RWPE2 (cell line): Measurements from ENCODE around the gene TM9SF2.

Experiments used
- ATAC-seq: fragments of 200-7000 bp; cut with Tn5 transposase; 3 replicates; pipeline ENCODE4 v1.9.1; 2021; ENCODE audit warnings: low read depth
- DNase-seq: peaks from one replicate; pipeline ENCODE4 v3.0.0-alpha.2; 2020; ENCODE audit warnings: low spot score
- H3K27ac ChIP-seq: fragments of 450-650 bp; 2 replicates; pipeline ENCODE4 v1.5.1; 2017; ENCODE audit warnings: mild to moderate bottlenecking; ENCODE audit not compliant: poor library complexity, severe bottlenecking
- H3K27me3 ChIP-seq: fragments of 250-450 bp; sonication (Bioruptor Pico); 2 replicates; pipeline ENCODE4 v1.5.1; 2021; ENCODE audit warnings: mild to moderate bottlenecking, moderate library complexity; ENCODE audit not compliant: insufficient read depth, poor library complexity, severe bottlenecking
- H3K36me3 ChIP-seq: fragments of 250-450 bp; sonication (Bioruptor Pico); 2 replicates; pipeline ENCODE4 v1.5.1; 2020; ENCODE audit warnings: low read depth, mild to moderate bottlenecking, moderate library complexity
- H3K4me1 ChIP-seq: fragments of 250-450 bp; sonication (Bioruptor Pico); 2 replicates; pipeline ENCODE4 v1.5.1; 2021; ENCODE audit warnings: mild to moderate bottlenecking, moderate library complexity; ENCODE audit not compliant: insufficient read depth, poor library complexity, severe bottlenecking
- H3K4me3 ChIP-seq: fragments of 250-450 bp; sonication (Bioruptor Pico); 2 replicates; pipeline ENCODE4 v1.5.1; 2021; ENCODE audit warnings: mild to moderate bottlenecking, moderate library complexity; ENCODE audit not compliant: severe bottlenecking
- H3K9me3 ChIP-seq: fragments of 250-450 bp; sonication (Bioruptor Pico); 2 replicates; pipeline ENCODE4 v1.5.1; 2021; ENCODE audit warnings: mild to moderate bottlenecking, moderate library complexity; ENCODE audit not compliant: severe bottlenecking
- CTCF ChIP-seq: fragments of 450-650 bp; IDR thresholded peaks from one replicate; pipeline ENCODE4 v1.5.1; 2017; ENCODE audit warnings: mild to moderate bottlenecking, moderate library complexity; ENCODE audit not compliant: poor library complexity, severe bottlenecking

Gene TM9SF2

GRCh38 chr13:99527301-99527700 is 26.0 kb downstream of the TM9SF2 start:
- Histone ChIP-seq H3K4me3 (no peak overlapping the region), H3K9me3 (no peaks in the 10 kb centered on the region), H3K4me1 (no peaks in the 10 kb centered on the region), H3K36me3 (peaks cover 47% of the 10 kb centered on the region), H3K27ac (no peak overlapping the region), H3K27me3 (no peaks in the 10 kb centered on the region)
- DNase-seq (no peak), ATAC-seq (no peak)
- no peak for TF ChIP-seq CTCF

DNA sequence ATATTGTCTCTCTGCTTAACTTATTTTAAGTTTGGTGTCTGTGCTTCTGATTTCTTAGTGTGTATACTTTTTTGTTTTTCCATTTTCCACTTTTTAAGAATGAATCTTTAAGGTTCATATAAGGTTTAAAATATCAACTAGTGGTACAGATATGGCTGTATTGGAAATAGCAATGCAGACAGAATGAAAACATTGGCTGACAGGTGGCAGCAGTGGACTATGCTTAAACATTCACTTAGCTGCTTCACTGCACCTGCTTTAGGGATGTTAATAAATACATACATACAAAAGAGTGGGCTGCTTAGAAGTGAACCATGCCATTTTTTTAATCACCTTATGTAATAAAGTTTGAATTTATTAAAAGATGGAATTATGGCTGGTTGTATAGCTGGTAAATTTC is 27.3 kb downstream of the TM9SF2 start:
- Histone ChIP-seq H3K4me1 (no peaks in the 10 kb centered on the region), H3K27me3 (no peaks in the 10 kb centered on the region), H3K36me3 (peaks cover 44% of the 10 kb centered on the region), H3K27ac (no peak overlapping the region), H3K4me3 (no peak overlapping the region), H3K9me3 (no peaks in the 10 kb centered on the region)
- ATAC-seq: no peak
- no peak for DNase-seq
- TF ChIP-seq CTCF: peak; percentile 24

GRCh38 chr13:99536023-99536422 is 34.8 kb downstream of the TM9SF2 start:
- Histone ChIP-seq H3K4me1 (no peaks in the 10 kb centered on the region), H3K9me3 (no peaks in the 10 kb centered on the region), H3K27ac (no peak overlapping the region), H3K36me3 (peaks cover 62% of the 10 kb centered on the region), H3K4me3 (no peak overlapping the region), H3K27me3 (no peaks in the 10 kb centered on the region)
- no peak for TF ChIP-seq CTCF
- ATAC-seq (no peak), DNase-seq (no peak)

DNA sequence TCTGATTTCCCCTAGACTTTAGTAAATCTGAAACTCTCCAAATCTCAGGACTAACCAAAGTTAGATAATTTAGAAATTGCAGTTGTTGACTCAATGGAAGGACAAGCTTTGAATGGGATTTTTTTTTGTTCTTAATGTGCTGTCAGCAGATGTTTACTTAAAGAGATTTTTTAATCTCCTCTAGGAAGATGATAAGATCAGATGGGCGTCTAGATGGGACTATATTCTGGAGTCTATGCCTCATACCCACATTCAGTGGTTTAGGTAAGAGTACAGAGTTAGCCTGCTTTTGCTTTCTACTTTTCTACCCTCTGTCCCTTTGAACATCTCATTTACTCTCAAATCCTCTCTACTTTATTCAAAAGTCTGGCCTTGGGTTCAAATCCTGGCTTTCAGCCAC is 39.3 kb downstream of the TM9SF2 start:
- no peak overlapping the region for H3K27ac ChIP-seq
- ATAC-seq (no peak), DNase-seq (no peak)
- peaks cover 93% of the 10 kb centered on the region for H3K36me3 ChIP-seq
- H3K4me3 ChIP-seq: no peak overlapping the region
- no peaks in the 10 kb centered on the region for H3K27me3 ChIP-seq
- H3K4me1 ChIP-seq: no peaks in the 10 kb centered on the region
- H3K9me3 ChIP-seq: no peaks in the 10 kb centered on the region
- TF ChIP-seq CTCF: no peak

DNA sequence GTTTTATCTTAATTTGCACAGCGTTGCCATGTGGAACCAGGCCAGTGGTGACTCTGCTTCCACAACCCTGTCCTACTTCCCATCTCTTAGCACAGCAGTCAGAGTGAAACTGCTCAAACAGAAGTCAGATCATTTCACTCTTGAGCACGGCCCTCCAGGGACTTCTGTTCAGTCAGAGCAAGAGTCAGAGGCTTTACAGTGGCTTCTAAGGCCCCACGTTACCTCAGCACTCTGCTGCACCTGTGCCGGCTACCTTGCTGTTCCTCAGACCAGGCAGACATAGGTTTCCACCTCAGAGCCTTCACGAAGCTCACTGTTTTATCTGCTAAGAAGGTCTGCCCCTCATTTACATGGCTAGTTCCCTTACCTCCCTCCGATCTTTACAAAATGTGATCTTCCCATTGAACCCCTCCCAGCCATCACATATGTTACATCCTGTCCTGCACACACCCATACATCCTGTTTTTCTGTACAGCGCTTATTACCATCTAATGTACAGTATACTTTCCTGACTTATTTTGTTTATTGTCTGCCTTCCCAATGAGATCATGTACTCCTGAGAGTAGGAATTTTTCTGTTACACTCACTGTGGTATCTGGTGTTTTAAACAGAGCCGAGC is 41.6 kb downstream of the TM9SF2 start:
- ATAC-seq (no peak), DNase-seq (no peak)
- no peak for TF ChIP-seq CTCF
- no peak overlapping the region for H3K27ac ChIP-seq
- peaks cover 91% of the 10 kb centered on the region for H3K36me3 ChIP-seq
- no peaks in the 10 kb centered on the region for H3K9me3 ChIP-seq
- no peaks in the 10 kb centered on the region for H3K4me1 ChIP-seq
- H3K27me3 ChIP-seq: no peaks in the 10 kb centered on the region
- H3K4me3 ChIP-seq: no peak overlapping the region
